HepG2 (cell line): ENCODE data around the gene CAMKMT. TPM values are rescaled to one million over a fixed set of nuclear protein-coding genes. Genes with fewer than 3 reads are reported as not detected.

Source experiments
- ATAC-seq: fragments of 200-7000 bp; cut with Tn5 transposase; 3 replicates; pipeline ENCODE4 v1.9.1; 2020; ENCODE audit warnings: mild to moderate bottlenecking, moderate library complexity
- BruUV-seq: library from RNA; stranded (reverse); fragments of 400-500 nt; replicated peaks from 2 replicates; lab custom pipeline; 2021; lab: Mats Ljungman, UMichigan
- CTCF ChIA-PET: fragments of 300-600 bp; formaldehyde crosslinking; extraction: SDS; loops from one replicate; lab custom pipeline; 2021; ENCODE audit warnings: low total read pairs, inconsistent platforms, low intra/inter-chr PET ratio; lab: Yijun Ruan, JAX
- POLR2A ChIA-PET: fragments of 350-600 bp; sonication (Branson Sonifier 250); formaldehyde crosslinking; loops from one replicate; lab custom pipeline; 2020; ENCODE audit warnings: antibody characterized with exemption, inconsistent platforms; lab: Yijun Ruan, JAX
- DNase-seq: peaks from one replicate; pipeline ENCODE4 v3.0.0-alpha.2; 2015; ENCODE audit warnings: low spot score
- FAIRE-seq: peaks from 3 replicates; lab custom pipeline; 2011; peaks lifted over from hg19 to GRCh38; lab: Jason Lieb, UNC
- H2AFZ ChIP-seq: one replicate; pipeline ENCODE4 v1.6.1; 2011; ENCODE audit warnings: low read length, inconsistent platforms
- H3K27ac ChIP-seq: fragments of 300-600 bp; 3 replicates; pipeline ENCODE4 v1.8.0; 2011; ENCODE audit warnings: mixed run types, mild to moderate bottlenecking, mixed read lengths, low read length, inconsistent platforms; ENCODE audit not compliant: insufficient read depth; ENCODE audit errors: extremely low read length
- H3K27me3 ChIP-seq, 2 experiments: fragments of 200-600 bp in 1 of 2; 2 replicates in 1 of 2; 3 replicates in 1 of 2; pipeline versions ENCODE4 v1.6.0 to v1.8.0; 2011; ENCODE audit warnings: low read length in 2 of 2, mild to moderate bottlenecking in 2 of 2, moderate library complexity in 2 of 2, inconsistent platforms in 1 of 2; ENCODE audit not compliant: insufficient read depth in 2 of 2, control insufficient read depth in 1 of 2
- H3K36me3 ChIP-seq, 2 experiments: fragments of 200-600 bp in 1 of 2; replicated peaks in 1 of 2; 2 replicates in 1 of 2; 3 replicates in 1 of 2; pipeline versions ENCODE4 v1.5.1 to v1.8.0; 2011; ENCODE audit warnings: low read length in 2 of 2, inconsistent platforms in 1 of 2; ENCODE audit not compliant: insufficient read depth in 2 of 2, control insufficient read depth in 1 of 2
- H3K4me1 ChIP-seq: 2 replicates; pipeline ENCODE4 v1.5.1; 2012; ENCODE audit warnings: low read length, inconsistent platforms; ENCODE audit not compliant: insufficient read depth
- H3K4me2 ChIP-seq: 2 replicates; pipeline ENCODE4 v1.6.0; 2011; ENCODE audit warnings: low read depth, low read length, inconsistent platforms
- H3K4me3 ChIP-seq, 3 experiments: fragments of 200-600 bp in 1 of 3; sonication (generic), shearing (Covaris generic) in 1 of 3; replicated peaks in 1 of 3; 2 replicates each; pipeline ENCODE4 v1.5.1; 2011 to 2016; ENCODE audit warnings: low read length in 3 of 3, inconsistent platforms in 2 of 3, low read depth in 2 of 3, mild to moderate bottlenecking in 2 of 3, control low read depth in 1 of 3, mixed read lengths in 1 of 3; ENCODE audit not compliant: insufficient read depth in 1 of 3
- H3K79me2 ChIP-seq: one replicate; pipeline ENCODE4 v1.6.1; 2011; ENCODE audit warnings: low read length, inconsistent platforms; ENCODE audit not compliant: insufficient read depth
- H3K9ac ChIP-seq: 2 replicates; pipeline ENCODE4 v1.6.0; 2011; ENCODE audit warnings: mild to moderate bottlenecking, low read depth, low read length, inconsistent platforms; ENCODE audit not compliant: insufficient read depth
- H3K9me3 ChIP-seq: 2 replicates; pipeline ENCODE4 v1.5.1; 2012; ENCODE audit warnings: mild to moderate bottlenecking, low read length
- H4K20me1 ChIP-seq: 2 replicates; pipeline ENCODE4 v1.6.0; 2011; ENCODE audit warnings: inconsistent platforms, mild to moderate bottlenecking, low read length, moderate library complexity; ENCODE audit not compliant: insufficient read depth
- HMGA1 ChIP-seq: sonication (generic); formaldehyde crosslinking; conservative IDR thresholded peaks from 2 replicates; pipeline ENCODE4 v1.4.0; 2020; ENCODE audit warnings: missing genetic modification reagents
- MAFK ChIP-seq, 2 experiments: IDR thresholded peaks in 1 of 2; conservative IDR thresholded peaks in 1 of 2; 2 replicates each; pipeline ENCODE4 v1.6.1; 2011; ENCODE audit warnings: improper control_type of control experiment in 2 of 2, low read length in 2 of 2
- TEAD3 ChIP-seq: optimal IDR thresholded peaks from 2 replicates; pipeline ENCODE3; 2016; ENCODE audit warnings: borderline replicate concordance
- ZNF326 ChIP-seq: sonication (generic); formaldehyde crosslinking; IDR thresholded peaks from 2 replicates; pipeline ENCODE4 v1.4.0; 2020; ENCODE audit warnings: missing genetic modification reagents, borderline replicate concordance
- WGBS: methylation state at CpG from one replicate; pipeline ENCODE4 v1.1.6; 2017; ENCODE audit warnings: low lambda C conversion rate; 5-methylcytosine and 5-hydroxymethylcytosine counted together
- in situ Hi-C: cut with HindIII; loops from 2 replicates; pipeline ENCODE4 v1.10.0; 2017; ENCODE audit warnings: low pct_unique_long_range_greater_than_20kb; ENCODE audit not compliant: extremely low pct_ligation_motif_present
- intact Hi-C: fragments of 100-400 bp; cut with micrococcal nuclease; formaldehyde crosslinking; loops from one replicate; pipeline ENCODE4 v1.10.0; 2022; ENCODE audit not compliant: unreplicated experiment
- polyA plus RNA-seq, 8 experiments: library from polyadenylated mRNA; depleted of rRNA in 3 of 8; stranded (reverse) in 7 of 8; unstranded in 1 of 8; fragments of >200 nt; fragmentation: Illumina TruSeq in 4 of 8; extraction: Trizol in 4 of 8; gene quantifications; 2 replicates each; pipeline versions ENCODE4 v1.2.1 to v1.2.3, GENCODE V29; 2011 to 2016; ENCODE audit warnings: low read depth in 4 of 8, missing spikeins in 1 of 8, mixed read lengths in 1 of 8; ENCODE audit not compliant: insufficient read depth in 1 of 8
- total RNA-seq, 5 experiments: library from RNA; depleted of rRNA; stranded (reverse); fragments of >200 nt; fragmentation: Illumina TruSeq; extraction: Trizol; gene quantifications; 2 replicates each; pipeline ENCODE4 v1.2.3, GENCODE V29; 2016; ENCODE audit warnings: low read depth in 1 of 5
- TF ChIP-seq, protein P1 (sequence below): sonication (generic); formaldehyde crosslinking; IDR thresholded peaks from 2 replicates; pipeline ENCODE4 v1.5.0; 2020; ENCODE audit warnings: mild to moderate bottlenecking, missing genetic modification reagents, borderline replicate concordance

CAMKMT gene
- total and polyA plus RNA-seq, 2 of the 13 experiments (the other 11 are each of a cell fraction or from before 2014, with no cell fraction given): 6.9 to 20.8 TPM

DNA sequence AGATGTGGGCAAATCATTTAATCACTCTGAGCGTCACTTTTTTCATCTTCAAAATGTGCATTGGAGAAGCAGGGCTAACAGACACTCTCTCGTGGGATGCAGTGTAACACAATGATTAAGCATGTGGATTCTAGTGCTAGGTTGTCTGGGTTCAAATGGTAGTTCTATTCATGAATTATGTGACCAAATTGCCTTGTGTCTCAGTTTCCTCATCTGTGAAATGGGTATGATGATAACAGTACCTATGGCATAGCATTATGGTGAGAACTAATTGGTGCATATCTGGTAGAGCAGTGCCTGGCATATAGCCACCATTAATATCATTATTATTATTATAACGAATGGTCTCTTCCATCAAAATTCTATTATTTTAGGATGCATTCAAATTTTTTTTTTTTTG is 437.4 kb downstream of the CAMKMT start (continued):
- TF ChIP-seq, protein P1, sequence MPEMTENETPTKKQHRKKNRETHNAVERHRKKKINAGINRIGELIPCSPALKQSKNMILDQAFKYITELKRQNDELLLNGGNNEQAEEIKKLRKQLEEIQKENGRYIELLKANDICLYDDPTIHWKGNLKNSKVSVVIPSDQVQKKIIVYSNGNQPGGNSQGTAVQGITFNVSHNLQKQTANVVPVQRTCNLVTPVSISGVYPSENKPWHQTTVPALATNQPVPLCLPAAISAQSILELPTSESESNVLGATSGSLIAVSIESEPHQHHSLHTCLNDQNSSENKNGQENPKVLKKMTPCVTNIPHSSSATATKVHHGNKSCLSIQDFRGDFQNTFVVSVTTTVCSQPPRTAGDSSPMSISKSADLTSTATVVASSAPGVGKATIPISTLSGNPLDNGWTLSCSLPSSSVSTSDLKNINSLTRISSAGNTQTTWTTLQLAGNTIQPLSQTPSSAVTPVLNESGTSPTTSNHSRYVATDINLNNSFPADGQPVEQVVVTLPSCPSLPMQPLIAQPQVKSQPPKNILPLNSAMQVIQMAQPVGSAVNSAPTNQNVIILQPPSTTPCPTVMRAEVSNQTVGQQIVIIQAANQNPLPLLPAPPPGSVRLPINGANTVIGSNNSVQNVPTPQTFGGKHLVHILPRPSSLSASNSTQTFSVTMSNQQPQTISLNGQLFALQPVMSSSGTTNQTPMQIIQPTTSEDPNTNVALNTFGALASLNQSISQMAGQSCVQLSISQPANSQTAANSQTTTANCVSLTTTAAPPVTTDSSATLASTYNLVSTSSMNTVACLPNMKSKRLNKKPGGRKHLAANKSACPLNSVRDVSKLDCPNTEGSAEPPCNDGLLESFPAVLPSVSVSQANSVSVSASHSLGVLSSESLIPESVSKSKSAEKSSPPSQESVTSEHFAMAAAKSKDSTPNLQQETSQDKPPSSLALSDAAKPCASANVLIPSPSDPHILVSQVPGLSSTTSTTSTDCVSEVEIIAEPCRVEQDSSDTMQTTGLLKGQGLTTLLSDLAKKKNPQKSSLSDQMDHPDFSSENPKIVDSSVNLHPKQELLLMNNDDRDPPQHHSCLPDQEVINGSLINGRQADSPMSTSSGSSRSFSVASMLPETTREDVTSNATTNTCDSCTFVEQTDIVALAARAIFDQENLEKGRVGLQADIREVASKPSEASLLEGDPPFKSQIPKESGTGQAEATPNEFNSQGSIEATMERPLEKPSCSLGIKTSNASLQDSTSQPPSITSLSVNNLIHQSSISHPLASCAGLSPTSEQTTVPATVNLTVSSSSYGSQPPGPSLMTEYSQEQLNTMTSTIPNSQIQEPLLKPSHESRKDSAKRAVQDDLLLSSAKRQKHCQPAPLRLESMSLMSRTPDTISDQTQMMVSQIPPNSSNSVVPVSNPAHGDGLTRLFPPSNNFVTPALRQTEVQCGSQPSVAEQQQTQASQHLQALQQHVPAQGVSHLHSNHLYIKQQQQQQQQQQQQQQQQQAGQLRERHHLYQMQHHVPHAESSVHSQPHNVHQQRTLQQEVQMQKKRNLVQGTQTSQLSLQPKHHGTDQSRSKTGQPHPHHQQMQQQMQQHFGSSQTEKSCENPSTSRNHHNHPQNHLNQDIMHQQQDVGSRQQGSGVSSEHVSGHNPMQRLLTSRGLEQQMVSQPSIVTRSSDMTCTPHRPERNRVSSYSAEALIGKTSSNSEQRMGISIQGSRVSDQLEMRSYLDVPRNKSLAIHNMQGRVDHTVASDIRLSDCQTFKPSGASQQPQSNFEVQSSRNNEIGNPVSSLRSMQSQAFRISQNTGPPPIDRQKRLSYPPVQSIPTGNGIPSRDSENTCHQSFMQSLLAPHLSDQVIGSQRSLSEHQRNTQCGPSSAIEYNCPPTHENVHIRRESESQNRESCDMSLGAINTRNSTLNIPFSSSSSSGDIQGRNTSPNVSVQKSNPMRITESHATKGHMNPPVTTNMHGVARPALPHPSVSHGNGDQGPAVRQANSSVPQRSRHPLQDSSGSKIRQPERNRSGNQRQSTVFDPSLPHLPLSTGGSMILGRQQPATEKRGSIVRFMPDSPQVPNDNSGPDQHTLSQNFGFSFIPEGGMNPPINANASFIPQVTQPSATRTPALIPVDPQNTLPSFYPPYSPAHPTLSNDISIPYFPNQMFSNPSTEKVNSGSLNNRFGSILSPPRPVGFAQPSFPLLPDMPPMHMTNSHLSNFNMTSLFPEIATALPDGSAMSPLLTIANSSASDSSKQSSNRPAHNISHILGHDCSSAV (CRISPR knock-in tag): no peak

GRCh38 chr2:44799754-44800153 is 438.0 kb downstream of the CAMKMT start:
- H3K4me3 ChIP-seq: no peak overlapping the region
- in situ Hi-C loops (no loop called here), intact Hi-C loops (no loop called here)
- H3K9ac ChIP-seq: no peak overlapping the region
- H3K27me3 ChIP-seq: peaks cover 2 to 48% of the 10 kb centered on the region in 2 experiments; a peak in 4 of 5 replicates
- CTCF ChIA-PET: no interaction called here
- H3K4me2 ChIP-seq: no peak overlapping the region
- H4K20me1 ChIP-seq: no peaks in the 10 kb centered on the region
- TF ChIP-seq MAFK (conservative IDR thresholded peaks at IDR 0.05 in 1 of 2, IDR thresholded peaks at IDR 0.05 in 1 of 2; ENCODE audit: low read length in 2 of 2) (peak; percentile 32 to 52; a peak in 2 of 4 replicates), TEAD3 (CRISPR knock-in tag) (no peak), ZNF326 (no peak), HMGA1 (CRISPR knock-in tag) (no peak)
- H3K36me3 ChIP-seq: no peaks in the 10 kb centered on the region
- BruUV-seq: no TSS peak
- ATAC-seq (no peak), DNase-seq (no peak), FAIRE-seq (no peak)
- POLR2A ChIA-PET: no interaction called here
- 9% methylated on average over 2 of the region's 2 CpGs for WGBS
- H3K27ac ChIP-seq: no peak overlapping the region
- no peaks in the 10 kb centered on the region for H3K79me2 ChIP-seq
- H2AFZ ChIP-seq: no peak overlapping the region
- no peaks in the 10 kb centered on the region for H3K9me3 ChIP-seq
- H3K4me1 ChIP-seq: no peaks in the 10 kb centered on the region
